Stomach (tissue), 9 donors: ENCODE measurements around the gene RP2. TPM values are rescaled to one million over a fixed set of nuclear protein-coding genes. Genes with fewer than 3 reads are reported as not detected.

Experiments used
- DNase-seq, 2 donors: peaks; one replicate each; pipeline versions ENCODE4 v3.0.0 to v3.0.0-alpha.2; 2013 to 2019
- H3K27ac ChIP-seq, 5 donors: fragments of 200-600 bp in 4 of 5; sonication (generic) in 4 of 5; one replicate each; pipeline ENCODE4 v1.5.1; 2013 to 2019; ENCODE audit warnings: mild to moderate bottlenecking in 1 of 5, moderate library complexity in 1 of 5
- H3K27me3 ChIP-seq, 3 donors: fragments of 200-600 bp; sonication (generic); one replicate each; pipeline ENCODE4 v1.5.1; 2017 to 2019; ENCODE audit warnings: mixed run types in 1 of 3
- H3K36me3 ChIP-seq, 4 donors: fragments of 200-600 bp; sonication (generic); 1 replicate in 3 of 4; 2 replicates in 1 of 4; pipeline ENCODE4 v1.5.1; 2016 to 2019
- H3K4me1 ChIP-seq, 4 donors: fragments of 200-600 bp; sonication (generic); one replicate each; pipeline ENCODE4 v1.5.1; 2016 to 2019
- H3K4me3 ChIP-seq, 4 donors: fragments of 200-600 bp; sonication (generic) in 3 of 4; one replicate each; pipeline ENCODE4 v1.5.1; 2016 to 2019; ENCODE audit warnings: mild to moderate bottlenecking in 1 of 4
- H3K9me3 ChIP-seq, 4 donors: fragments of 200-600 bp; sonication (generic); one replicate each; pipeline ENCODE4 v1.5.1; 2016 to 2019
- CTCF ChIP-seq, 7 experiments: fragments of 450-650 bp in 4 of 7; fragments of 200-600 bp in 3 of 7; sonication (generic) in 3 of 7; IDR thresholded peaks; one replicate each; pipeline ENCODE4 v1.5.1; 2016 to 2019; ENCODE audit warnings: antibody characterized with exemption in 7 of 7, control low read depth in 2 of 7, mild to moderate bottlenecking in 1 of 7
- EP300 ChIP-seq: sonication (generic); formaldehyde crosslinking; IDR thresholded peaks from one replicate; pipeline ENCODE4 v1.6.1; 2017; ENCODE audit warnings: antibody characterized with exemption
- POLR2A ChIP-seq, 4 donors: fragments of 450-650 bp; IDR thresholded peaks; one replicate each; pipeline ENCODE4 v1.6.1; 2016; ENCODE audit warnings: antibody characterized with exemption in 4 of 4, control low read depth in 2 of 4, mild to moderate bottlenecking in 1 of 4, moderate library complexity in 1 of 4
- POLR2AphosphoS5 ChIP-seq, 3 donors: sonication (generic); formaldehyde crosslinking; IDR thresholded peaks; one replicate each; pipeline ENCODE4 v1.6.1; 2016; ENCODE audit warnings: antibody characterized with exemption in 3 of 3
- WGBS, 5 donors: extraction: QIAGEN DNeasy Blood & Tissue Kit in 3 of 5; methylation state at CpG; one replicate each; pipeline versions ENCODE4 v1.1.5 to v1.1.7; 2013 to 2018; 5-methylcytosine and 5-hydroxymethylcytosine counted together
- intact Hi-C: fragments of 100-400 bp; cut with DNase I; formaldehyde crosslinking; loops from one replicate; pipeline ENCODE4 v1.15.1; 2023; ENCODE audit warnings: low total_unique reads
- polyA plus RNA-seq, 3 donors: library from polyadenylated mRNA; stranded (reverse); fragments of 200-250 nt; gene quantifications; one replicate each; pipeline ENCODE4 v1.2.3, GENCODE V29; 2013
- total RNA-seq, 5 donors: library from RNA; depleted of rRNA; stranded (reverse); fragments of >200 nt; gene quantifications; one replicate each; pipeline versions ENCODE4 v1.1.0 to v1.2.3, GENCODE V29; 2014 to 2016
- donor health status: healthy with polysubstance abuse.
- donor health status: Bipolar disorder and iron deficiency.
- donor health status: healthy.

The RP2 gene
- total and polyA plus RNA-seq, 8 donors = 0.58 to 25.5 (median 6.7) TPM

GRCh38 chrX:46820391-46821100, 16.3 kb upstream of the RP2 start:
- no peak overlapping the region for H3K4me3 ChIP-seq
- no peaks in the 10 kb centered on the region for H3K4me1 ChIP-seq
- intact Hi-C loops = no loop called here
- DNase-seq = no peak
- peaks cover 0 to 6% (median 0%) of the 10 kb centered on the region in 3 donors for H3K27me3 ChIP-seq
- no peak for TF ChIP-seq POLR2A (IDR thresholded peaks at IDR 0.05)
- 77 to 97% (median 87%) methylated on average over 3 to 4 of the region's 4 CpGs for WGBS, 5 donors
- no peaks in the 10 kb centered on the region for H3K36me3 ChIP-seq
- H3K27ac ChIP-seq = no peak overlapping the region
- H3K9me3 ChIP-seq = peaks cover 0 to 18% (median 7%) of the 10 kb centered on the region in 4 donors

- no peaks in the 10 kb centered on the region for H3K36me3 ChIP-seq
- no peaks in the 10 kb centered on the region for H3K4me1 ChIP-seq
- WGBS, 5 donors = 56 to 82% (median 69%) methylated on average over 2 of the region's 2 CpGs
- TF ChIP-seq POLR2AphosphoS5 (IDR thresholded peaks at IDR 0.05) (no peak), EP300 (no peak), CTCF (IDR thresholded peaks at IDR 0.05) (no peak), POLR2A (IDR thresholded peaks at IDR 0.05) (no peak)
- intact Hi-C loops = no loop called here
- peaks cover 0 to 6% (median 0%) of the 10 kb centered on the region in 3 donors for H3K27me3 ChIP-seq
- peaks cover 0 to 18% (median 7%) of the 10 kb centered on the region in 4 donors for H3K9me3 ChIP-seq
- no peak overlapping the region for H3K27ac ChIP-seq
- H3K4me3 ChIP-seq = no peak overlapping the region
- no peak for DNase-seq
These were observed 13.4 kb upstream of the RP2 start for GRCh38 chrX:46823481-46823880.

DNA sequence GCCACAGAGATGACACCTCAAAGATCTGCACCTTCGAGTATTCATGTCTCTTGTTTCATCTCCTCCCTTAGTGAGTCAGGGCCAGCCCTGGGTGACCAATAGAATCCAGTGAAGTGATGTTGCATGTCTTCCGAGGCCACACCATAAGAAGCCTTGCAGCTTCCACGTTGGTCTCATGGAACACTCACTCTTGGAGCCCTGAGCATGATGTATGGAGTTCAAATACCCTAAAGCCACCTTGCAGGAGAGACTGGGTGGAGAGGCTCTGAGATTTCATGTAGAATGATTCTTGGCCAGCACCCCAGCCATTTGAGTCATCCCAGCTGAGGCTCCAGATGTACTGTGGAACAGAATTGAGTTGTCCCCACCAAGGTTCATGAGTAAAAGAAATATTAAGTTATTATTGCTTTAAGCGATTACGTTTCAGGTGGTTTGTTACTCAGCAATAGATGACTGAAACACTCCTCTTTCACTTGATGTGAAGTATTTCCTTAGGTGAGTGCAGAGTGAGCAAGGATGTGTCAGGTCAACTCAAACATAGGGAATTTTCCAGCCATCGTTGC, 5.0 kb upstream of the RP2 start:
- H3K4me3 ChIP-seq = no peak overlapping the region
- peaks cover 0 to 3% (median 0%) of the 10 kb centered on the region in 4 donors for H3K4me1 ChIP-seq
- no peak overlapping the region for H3K27ac ChIP-seq
- TF ChIP-seq POLR2AphosphoS5 (IDR thresholded peaks at IDR 0.05) (no peak), CTCF (IDR thresholded peaks at IDR 0.05) (no peak), EP300 (no peak), POLR2A (IDR thresholded peaks at IDR 0.05) (no peak)
- peaks cover 0 to 5% (median 0%) of the 10 kb centered on the region in 3 donors for H3K27me3 ChIP-seq
- no peaks in the 10 kb centered on the region for H3K9me3 ChIP-seq
- intact Hi-C loops = no loop called here
- WGBS, 5 donors = 72 to 84% (median 80%) methylated on average over 3 to 6 of the region's 6 CpGs
- H3K36me3 ChIP-seq = no peaks in the 10 kb centered on the region
- DNase-seq = no peak

GRCh38 chrX:46837558-46838485, 979 bp downstream of the RP2 start:
- Histone ChIP-seq H3K9me3 (no peaks in the 10 kb centered on the region), H3K4me3 (peak overlapping the region; percentile 64 to 71 (median 65)), H3K27me3 (no peaks in the 10 kb centered on the region), H3K4me1 (peaks cover 0 to 38% (median 6%) of the 10 kb centered on the region in 4 donors), H3K36me3 (no peaks in the 10 kb centered on the region), H3K27ac (peak overlapping the region; percentile 88 to 95 (median 92))
- intact Hi-C loops = no loop called here
- peak in 1 of 2 donors; percentile 36 for DNase-seq
- 1 to 38% (median 5%) methylated on average over 20 of the region's 20 CpGs for WGBS, 5 donors
- TF ChIP-seq POLR2AphosphoS5 (IDR thresholded peaks at IDR 0.05) (no peak), EP300 (no peak), CTCF (IDR thresholded peaks at IDR 0.05) (no peak), POLR2A (IDR thresholded peaks at IDR 0.05) (no peak)
